ENCODE measurements around the gene LONRF3. TPM values are rescaled to one million over a fixed set of nuclear protein-coding genes. Genes with fewer than 3 reads are reported as not detected.

LONRF3 gene
- total RNA-seq, 1 donor from 2014 or later = 12.4 TPM

GRCh38 chrX:119003462-119003861, 29.0 kb downstream of the LONRF3 start:
- no peak for DNase-seq (ENCODE audit: low spot score)
- H3K36me3 Mint-ChIP-seq (ENCODE audit: low read depth, unreplicated experiment) = no peaks in the 10 kb centered on the region
- H3K4me1 Mint-ChIP-seq (ENCODE audit: unreplicated experiment) = peaks cover 41% of the 10 kb centered on the region
- no peaks in the 10 kb centered on the region for H3K9me3 Mint-ChIP-seq (ENCODE audit: unreplicated experiment)
- no peak overlapping the region for H3K27ac Mint-ChIP-seq (ENCODE audit: unreplicated experiment)
- H3K4me3 Mint-ChIP-seq (ENCODE audit: unreplicated experiment) = no peak overlapping the region
- H3K27me3 Mint-ChIP-seq (ENCODE audit: unreplicated experiment) = no peaks in the 10 kb centered on the region
- no peak for TF ChIP-seq CTCF (IDR thresholded peaks at IDR 0.05; ENCODE audit: unreplicated experiment)

GRCh38 chrX:119004920-119005524, 30.6 kb downstream of the LONRF3 start:
- H3K9me3 Mint-ChIP-seq (ENCODE audit: unreplicated experiment) = no peaks in the 10 kb centered on the region
- H3K27me3 Mint-ChIP-seq (ENCODE audit: unreplicated experiment) = no peaks in the 10 kb centered on the region
- peaks cover 35% of the 10 kb centered on the region for H3K4me1 Mint-ChIP-seq (ENCODE audit: unreplicated experiment)
- no peaks in the 10 kb centered on the region for H3K36me3 Mint-ChIP-seq (ENCODE audit: low read depth, unreplicated experiment)
- peak; percentile 57 for DNase-seq (ENCODE audit: low spot score)
- H3K4me3 Mint-ChIP-seq (ENCODE audit: unreplicated experiment) = no peak overlapping the region
- peak; percentile 57 for TF ChIP-seq CTCF (IDR thresholded peaks at IDR 0.05; ENCODE audit: unreplicated experiment)
- no peak overlapping the region for H3K27ac Mint-ChIP-seq (ENCODE audit: unreplicated experiment)

GRCh38 chrX:119007189-119007770, 32.9 kb downstream of the LONRF3 start:
- H3K36me3 Mint-ChIP-seq (ENCODE audit: low read depth, unreplicated experiment) = peaks cover 12% of the 10 kb centered on the region
- H3K9me3 Mint-ChIP-seq (ENCODE audit: unreplicated experiment) = no peaks in the 10 kb centered on the region
- no peak for TF ChIP-seq CTCF (IDR thresholded peaks at IDR 0.05; ENCODE audit: unreplicated experiment)
- no peak overlapping the region for H3K4me3 Mint-ChIP-seq (ENCODE audit: unreplicated experiment)
- H3K27ac Mint-ChIP-seq (ENCODE audit: unreplicated experiment) = no peak overlapping the region
- no peak for DNase-seq (ENCODE audit: low spot score)
- H3K27me3 Mint-ChIP-seq (ENCODE audit: unreplicated experiment) = no peaks in the 10 kb centered on the region
- peaks cover 15% of the 10 kb centered on the region for H3K4me1 Mint-ChIP-seq (ENCODE audit: unreplicated experiment)

- peak; percentile 48 for TF ChIP-seq CTCF (IDR thresholded peaks at IDR 0.05; ENCODE audit: unreplicated experiment)
- H3K36me3 Mint-ChIP-seq (ENCODE audit: low read depth, unreplicated experiment) = peaks cover 14% of the 10 kb centered on the region
- peaks cover 14% of the 10 kb centered on the region for H3K4me1 Mint-ChIP-seq (ENCODE audit: unreplicated experiment)
- H3K27ac Mint-ChIP-seq (ENCODE audit: unreplicated experiment) = no peak overlapping the region
- peak; percentile 29 for DNase-seq (ENCODE audit: low spot score)
- H3K27me3 Mint-ChIP-seq (ENCODE audit: unreplicated experiment) = no peaks in the 10 kb centered on the region
- no peaks in the 10 kb centered on the region for H3K9me3 Mint-ChIP-seq (ENCODE audit: unreplicated experiment)
- no peak overlapping the region for H3K4me3 Mint-ChIP-seq (ENCODE audit: unreplicated experiment)
Measured at GRCh38 chrX:119008110-119008744, 33.8 kb downstream of the LONRF3 start.

- H3K36me3 Mint-ChIP-seq (ENCODE audit: low read depth, unreplicated experiment) = peaks cover 17% of the 10 kb centered on the region
- no peaks in the 10 kb centered on the region for H3K9me3 Mint-ChIP-seq (ENCODE audit: unreplicated experiment)
- no peaks in the 10 kb centered on the region for H3K27me3 Mint-ChIP-seq (ENCODE audit: unreplicated experiment)
- no peak for TF ChIP-seq CTCF (IDR thresholded peaks at IDR 0.05; ENCODE audit: unreplicated experiment)
- no peak for DNase-seq (ENCODE audit: low spot score)
- no peak overlapping the region for H3K4me3 Mint-ChIP-seq (ENCODE audit: unreplicated experiment)
- H3K4me1 Mint-ChIP-seq (ENCODE audit: unreplicated experiment) = peaks cover 10% of the 10 kb centered on the region
- H3K27ac Mint-ChIP-seq (ENCODE audit: unreplicated experiment) = no peak overlapping the region
Measured at GRCh38 chrX:119009071-119009470, 34.7 kb downstream of the LONRF3 start.
